ENCODE results near the gene VAC14. TPM values are rescaled to one million over a fixed set of nuclear protein-coding genes. Genes with fewer than 3 reads are reported as not detected.

Gene VAC14
- total RNA-seq, 1 experiment from 2014 or later = 49.9 TPM

GRCh38 chr16:70754371-70754770, 46.6 kb downstream of the VAC14 start:
- no peak overlapping the region for H3K56ac ChIP-seq (ENCODE audit: insufficient read length, low read depth, low read length)
- H2BK15ac ChIP-seq (ENCODE audit: low read depth, low read length) = no peak overlapping the region
- H2BK5ac ChIP-seq (ENCODE audit: insufficient read length, low read length) = no peak overlapping the region
- H3K18ac ChIP-seq (ENCODE audit: insufficient read length, low read depth, low read length) = no peak overlapping the region
- no peak overlapping the region for H3K4me2 ChIP-seq (ENCODE audit: insufficient read depth, insufficient read length, low read length)
- no peak overlapping the region for H2BK120ac ChIP-seq (ENCODE audit: low read depth, low read length, poor library complexity, severe bottlenecking)
- H2BK12ac ChIP-seq (ENCODE audit: insufficient read length, low read depth, low read length) = no peak overlapping the region
- H3K27me3 ChIP-seq (ENCODE audit: insufficient read depth, low read length) = no peaks in the 10 kb centered on the region
- Mint-ChIP-seq H3K4me1 (peaks cover 14 to 15% of the 10 kb centered on the region in 2 experiments), H3K27ac (peak overlapping the region in 2 of 3 experiments; percentile 21 to 83; a peak in 2 of 7 replicates), H3K4me3 (no peak overlapping the region), H3K9me3 (no peaks in the 10 kb centered on the region), H3K27me3 (ENCODE audit: low read depth) (no peaks in the 10 kb centered on the region), H3K36me3 (ENCODE audit: insufficient read depth in 1 of 3, low read depth in 3 of 3) (peaks cover 4 to 26% (median 18%) of the 10 kb centered on the region in 3 experiments; a peak in 6 of 7 replicates)
- H3K14ac ChIP-seq (ENCODE audit: insufficient read depth, low read length) = no peak overlapping the region
- H3K23ac ChIP-seq (ENCODE audit: insufficient read length, low read depth, low read length) = no peak overlapping the region
- peaks cover 7% of the 10 kb centered on the region; the same call in 1 of the 2 replicates for H3K4me1 ChIP-seq (ENCODE audit: insufficient read depth, low read length)
- 100% methylated on average over 1 of the region's 11 CpGs for WGBS (ENCODE audit: extremely low coverage, insufficient read length, low lambda C conversion rate)
- H3K79me2 ChIP-seq (ENCODE audit: insufficient read depth, low read length) = no peaks in the 10 kb centered on the region
- no peak overlapping the region for H4K8ac ChIP-seq (replicated peaks; ENCODE audit: insufficient read length, low read depth, low read length)
- no peak overlapping the region for H4K91ac ChIP-seq (ENCODE audit: insufficient read length, low read depth, low read length)
- no peaks in the 10 kb centered on the region for H3K9me3 ChIP-seq (ENCODE audit: control insufficient read depth, low read depth, low read length)
- no peaks in the 10 kb centered on the region for H3K79me1 ChIP-seq (ENCODE audit: insufficient read depth, low read depth, low read length, poor library complexity, severe bottlenecking)
- no peaks in the 10 kb centered on the region for H4K20me1 ChIP-seq (ENCODE audit: control insufficient read depth, insufficient read depth, insufficient read length)
- no peak for TF ChIP-seq CTCF (conservative IDR thresholded peaks at IDR 0.05)
- no peak overlapping the region for H3K9ac ChIP-seq (ENCODE audit: extremely low read depth, insufficient read length, low read length)
- no peak overlapping the region for H3T11ph ChIP-seq (ENCODE audit: low read length)
- H3K4ac ChIP-seq (ENCODE audit: low read depth, low read length) = no peak overlapping the region
- DNase-seq = no peak
- no peak overlapping the region for H2BK20ac ChIP-seq (ENCODE audit: low read depth, low read length, poor library complexity, severe bottlenecking)
- H2AFZ ChIP-seq (ENCODE audit: low read length) = no peak overlapping the region
- no peak overlapping the region for H3K27ac ChIP-seq (ENCODE audit: insufficient read length, low read depth, low read length)
- no peaks in the 10 kb centered on the region for H3K23me2 ChIP-seq (ENCODE audit: insufficient read length, low read depth, low read length, poor library complexity, severe bottlenecking)
- H4K5ac ChIP-seq (ENCODE audit: insufficient read length, low read depth, low read length) = no peak overlapping the region
- H2AK5ac ChIP-seq (ENCODE audit: insufficient read length, low read length) = no peak overlapping the region
